OCI-LY1 (cell line): Measurements from ENCODE around the gene MAN1C1.

Experiments
- EZH2 ChIP-seq: fragments of 200-600 bp; sonication (generic), shearing (Covaris generic); IDR thresholded peaks from 2 replicates; pipeline ENCODE4 v1.8.0; 2017; ENCODE audit warnings: borderline replicate concordance, mixed run types, mild to moderate bottlenecking, antibody characterized with exemption, low read length, moderate library complexity, mixed read lengths
- TF ChIP-seq, protein P1 (sequence below): fragments of 200-600 bp; sonication (generic), shearing (Covaris generic); IDR thresholded peaks from 2 replicates; pipeline ENCODE4 v1.5.1; 2017; ENCODE audit warnings: mild to moderate bottlenecking, antibody characterized with exemption, low read length, moderate library complexity, mixed read lengths

- TF ChIP-seq EZH2, result no peak
- TF ChIP-seq, protein P1, sequence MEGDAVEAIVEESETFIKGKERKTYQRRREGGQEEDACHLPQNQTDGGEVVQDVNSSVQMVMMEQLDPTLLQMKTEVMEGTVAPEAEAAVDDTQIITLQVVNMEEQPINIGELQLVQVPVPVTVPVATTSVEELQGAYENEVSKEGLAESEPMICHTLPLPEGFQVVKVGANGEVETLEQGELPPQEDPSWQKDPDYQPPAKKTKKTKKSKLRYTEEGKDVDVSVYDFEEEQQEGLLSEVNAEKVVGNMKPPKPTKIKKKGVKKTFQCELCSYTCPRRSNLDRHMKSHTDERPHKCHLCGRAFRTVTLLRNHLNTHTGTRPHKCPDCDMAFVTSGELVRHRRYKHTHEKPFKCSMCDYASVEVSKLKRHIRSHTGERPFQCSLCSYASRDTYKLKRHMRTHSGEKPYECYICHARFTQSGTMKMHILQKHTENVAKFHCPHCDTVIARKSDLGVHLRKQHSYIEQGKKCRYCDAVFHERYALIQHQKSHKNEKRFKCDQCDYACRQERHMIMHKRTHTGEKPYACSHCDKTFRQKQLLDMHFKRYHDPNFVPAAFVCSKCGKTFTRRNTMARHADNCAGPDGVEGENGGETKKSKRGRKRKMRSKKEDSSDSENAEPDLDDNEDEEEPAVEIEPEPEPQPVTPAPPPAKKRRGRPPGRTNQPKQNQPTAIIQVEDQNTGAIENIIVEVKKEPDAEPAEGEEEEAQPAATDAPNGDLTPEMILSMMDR, result no peak
Measured at GRCh38 chr1:25609921-25610320, 6.7 kb upstream of the MAN1C1 start.
